Testis (tissue), 3 donors: ENCODE data around the gene SELENOP. TPM values are rescaled to one million over a fixed set of nuclear protein-coding genes. Genes with fewer than 3 reads are reported as not detected.

ENCODE experiments used
- DNase-seq: peaks from one replicate; pipeline ENCODE4 v3.0.0-alpha.2; 2019
- H3K27ac ChIP-seq, 2 donors: fragments of 200-600 bp; sonication (generic); one replicate each; pipeline ENCODE4 v1.5.1; 2019
- H3K27me3 ChIP-seq: fragments of 200-600 bp; sonication (generic); one replicate; pipeline ENCODE4 v1.5.1; 2019
- H3K36me3 ChIP-seq: fragments of 200-600 bp; sonication (generic); one replicate; pipeline ENCODE4 v1.5.1; 2017; ENCODE audit warnings: low read depth; ENCODE audit errors: missing control alignments
- H3K4me1 ChIP-seq: fragments of 200-600 bp; sonication (generic); one replicate; pipeline ENCODE4 v1.5.1; 2019
- H3K4me3 ChIP-seq, 2 donors: fragments of 200-600 bp; sonication (generic); one replicate each; pipeline ENCODE4 v1.5.1; 2017 to 2019
- H3K9me3 ChIP-seq: fragments of 200-600 bp; sonication (generic); one replicate; pipeline ENCODE4 v1.5.1; 2017
- CTCF ChIP-seq, 3 experiments: fragments of 450-650 bp in 2 of 3; fragments of 200-600 bp in 1 of 3; sonication (generic) in 1 of 3; IDR thresholded peaks; one replicate each; pipeline ENCODE4 v1.5.1; 2016 to 2019; ENCODE audit warnings: antibody characterized with exemption in 3 of 3, mild to moderate bottlenecking in 2 of 3, moderate library complexity in 1 of 3
- POLR2A ChIP-seq: fragments of 450-650 bp; IDR thresholded peaks from one replicate; pipeline ENCODE4 v1.6.1; 2017; ENCODE audit warnings: antibody characterized with exemption, mild to moderate bottlenecking, moderate library complexity
- whole genome bisulfite sequencing, 2 donors: methylation state at CpG; one replicate each; pipeline ENCODE4 v1.1.5; 2018; 5-methylcytosine and 5-hydroxymethylcytosine counted together
- intact Hi-C: fragments of 100-400 bp; cut with DNase I; formaldehyde crosslinking; loops from one replicate; pipeline ENCODE4 v1.15.1; 2023; ENCODE audit warnings: low total_unique reads
- polyA plus RNA-seq: library from polyadenylated mRNA; stranded (reverse); fragments of 350-450 nt; fragmentation: Illumina TruSeq; extraction: RNeasy Lipid Tissue Mini Kit (QIAGEN cat#74804); gene quantifications from one replicate; pipeline ENCODE4 v1.2.3, GENCODE V29; 2014; ENCODE audit warnings: low read depth, low replicate concordance; ENCODE audit not compliant: insufficient read depth
- total RNA-seq, 2 donors: library from RNA; depleted of rRNA; stranded (reverse); fragments of >200 nt; gene quantifications; one replicate each; pipeline ENCODE4 v1.2.3, GENCODE V29; 2016

The SELENOP gene
- total and polyA plus RNA-seq, 3 donors from 2014 or later: 52.1 to 156 (median 125) TPM

GRCh38 chr5:42787073-42787472, 24.6 kb downstream of the SELENOP start:
- H3K4me1 ChIP-seq: no peaks in the 10 kb centered on the region
- no peak overlapping the region for H3K4me3 ChIP-seq
- intact Hi-C loops: no loop called here
- TF ChIP-seq POLR2A (no peak), CTCF (IDR thresholded peaks at IDR 0.05) (no peak)
- H3K27me3 ChIP-seq: no peaks in the 10 kb centered on the region
- H3K9me3 ChIP-seq: no peaks in the 10 kb centered on the region
- H3K36me3 ChIP-seq: no peaks in the 10 kb centered on the region
- DNase-seq: no peak
- no peak overlapping the region for H3K27ac ChIP-seq

GRCh38 chr5:42785756-42786155, 25.9 kb downstream of the SELENOP start:
- intact Hi-C loops: no loop called here
- no peaks in the 10 kb centered on the region for H3K36me3 ChIP-seq
- WGBS, 2 donors: 89 to 94% methylated on average over 4 of the region's 4 CpGs
- H3K27ac ChIP-seq: no peak overlapping the region
- no peak overlapping the region for H3K4me3 ChIP-seq
- H3K27me3 ChIP-seq: no peaks in the 10 kb centered on the region
- no peak for DNase-seq
- no peaks in the 10 kb centered on the region for H3K9me3 ChIP-seq
- no peaks in the 10 kb centered on the region for H3K4me1 ChIP-seq
- TF ChIP-seq CTCF (IDR thresholded peaks at IDR 0.05) (no peak), POLR2A (no peak)

- Histone ChIP-seq H3K9me3 (no peaks in the 10 kb centered on the region), H3K4me3 (no peak overlapping the region), H3K27me3 (no peaks in the 10 kb centered on the region), H3K4me1 (no peaks in the 10 kb centered on the region), H3K27ac (no peak overlapping the region), H3K36me3 (no peaks in the 10 kb centered on the region)
- intact Hi-C loops: no loop called here
- 94 to 100% methylated on average over 1 of the region's 1 CpG for WGBS, 2 donors
- no peak for TF ChIP-seq CTCF (IDR thresholded peaks at IDR 0.05)
- no peak for TF ChIP-seq POLR2A
- DNase-seq: no peak
Measured at GRCh38 chr5:42784132-42784531, 27.6 kb downstream of the SELENOP start.

- 77 to 78% methylated on average over 1 of the region's 1 CpG for WGBS, 2 donors
- TF ChIP-seq CTCF (IDR thresholded peaks at IDR 0.05) (no peak), POLR2A (no peak)
- no peaks in the 10 kb centered on the region for H3K36me3 ChIP-seq
Measured at GRCh38 chr5:42781584-42781983, 30.1 kb downstream of the SELENOP start.

GRCh38 chr5:42779083-42779482, 32.6 kb downstream of the SELENOP start:
- no peaks in the 10 kb centered on the region for H3K27me3 ChIP-seq
- no peak overlapping the region for H3K27ac ChIP-seq
- DNase-seq: no peak
- 74 to 91% methylated on average over 1 of the region's 1 CpG for WGBS, 2 donors
- no peaks in the 10 kb centered on the region for H3K4me1 ChIP-seq
- no peak overlapping the region for H3K4me3 ChIP-seq
- intact Hi-C loops: no loop called here
- no peak for TF ChIP-seq CTCF (IDR thresholded peaks at IDR 0.05)
- no peak for TF ChIP-seq POLR2A
- no peaks in the 10 kb centered on the region for H3K9me3 ChIP-seq
- H3K36me3 ChIP-seq: no peaks in the 10 kb centered on the region

More at GRCh38 chr5:42781584-42781983, 30.1 kb downstream of the SELENOP start:
- Histone ChIP-seq H3K27ac (no peak overlapping the region), H3K9me3 (no peaks in the 10 kb centered on the region), H3K4me1 (no peaks in the 10 kb centered on the region), H3K4me3 (no peak overlapping the region), H3K27me3 (no peaks in the 10 kb centered on the region)
- intact Hi-C loops: no loop called here
- no peak for DNase-seq
